DMS79 (cell line): ENCODE results near the gene PDZD2.

Experiments used
- DNase-seq: peaks from one replicate; lab custom pipeline; 2025; lab: John Stamatoyannopoulos, UW

PDZD2 gene

DNA sequence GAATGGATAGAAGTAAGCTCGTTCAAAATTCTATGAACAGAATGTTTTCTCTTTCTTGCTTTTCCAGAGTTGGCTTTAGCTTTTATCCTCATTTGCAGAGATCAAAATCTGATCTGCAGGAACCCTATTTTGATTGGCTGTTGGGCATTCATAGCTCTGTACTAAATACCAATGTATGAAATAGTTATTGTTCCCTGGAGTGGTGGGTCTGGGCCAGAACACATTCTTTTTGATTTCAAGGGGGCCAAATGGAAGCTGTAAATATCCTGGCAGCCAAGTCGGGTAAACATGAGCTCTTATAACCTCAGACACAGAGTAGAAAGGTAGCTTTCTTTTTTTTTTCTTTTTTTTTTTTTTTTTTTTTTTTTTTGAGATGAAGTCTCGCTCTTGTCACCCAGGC lies 241.5 kb downstream of the PDZD2 start:
- DNase-seq: no peak

DNA sequence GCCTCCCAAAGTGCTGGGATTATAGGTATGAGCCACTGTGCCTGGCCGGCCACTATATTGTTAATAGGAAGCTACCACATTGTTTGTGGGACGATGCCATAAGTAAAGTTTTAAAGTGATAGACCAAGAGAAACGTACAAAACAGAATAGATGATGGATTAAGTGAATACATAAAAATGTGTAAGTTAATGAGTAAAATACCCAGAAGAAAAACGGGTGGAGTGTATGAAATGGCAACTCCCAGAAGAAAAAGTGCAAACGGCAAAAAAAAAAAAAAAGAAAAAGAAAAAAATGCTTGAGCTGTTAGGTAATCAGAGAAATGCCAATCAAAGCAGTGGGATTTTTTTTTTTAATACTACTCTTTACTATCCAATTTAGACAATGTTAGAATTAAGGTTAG lies 246.0 kb downstream of the PDZD2 start:
- DNase-seq: no peak

DNA sequence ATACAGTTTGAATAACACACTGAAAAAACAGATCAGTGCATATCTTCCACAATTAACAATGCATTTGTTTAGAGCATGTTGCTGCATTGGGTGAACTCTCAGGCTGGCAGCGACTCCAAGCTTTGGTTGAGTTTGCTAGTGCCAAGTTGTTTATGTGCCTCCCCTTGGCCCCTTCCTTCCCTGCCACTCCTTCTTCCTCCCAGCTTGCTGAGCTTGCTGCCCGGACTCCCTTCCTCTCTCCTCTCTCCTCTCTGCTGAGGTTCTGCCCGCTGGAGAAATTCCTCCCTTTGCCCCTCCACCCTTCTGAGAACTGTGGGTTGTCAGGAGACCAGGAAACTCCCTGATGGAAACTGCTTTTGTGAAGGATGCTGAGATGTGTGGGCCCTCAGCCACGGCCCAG lies 247.3 kb downstream of the PDZD2 start:
- DNase-seq: no peak

DNA sequence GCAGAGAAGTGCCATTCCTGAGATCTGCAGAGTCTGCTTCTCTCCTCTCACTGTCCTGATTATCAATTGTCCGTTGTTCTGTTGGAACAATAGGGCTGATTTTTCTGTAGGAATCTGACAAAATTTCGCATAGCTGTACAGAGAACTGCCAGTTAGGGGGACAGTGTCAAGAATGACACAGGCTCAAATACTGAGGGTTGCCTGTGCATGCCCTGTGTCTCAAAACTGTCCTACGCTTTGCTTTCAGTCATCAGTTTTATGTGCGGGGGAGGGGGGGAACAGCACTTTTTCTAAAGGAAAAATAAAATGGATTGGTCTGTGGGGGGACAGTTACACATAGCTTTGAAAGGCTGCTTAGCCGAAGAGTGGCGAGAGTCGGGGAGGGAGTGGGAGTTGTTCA lies 248.6 kb downstream of the PDZD2 start:
- no peak for DNase-seq

DNA sequence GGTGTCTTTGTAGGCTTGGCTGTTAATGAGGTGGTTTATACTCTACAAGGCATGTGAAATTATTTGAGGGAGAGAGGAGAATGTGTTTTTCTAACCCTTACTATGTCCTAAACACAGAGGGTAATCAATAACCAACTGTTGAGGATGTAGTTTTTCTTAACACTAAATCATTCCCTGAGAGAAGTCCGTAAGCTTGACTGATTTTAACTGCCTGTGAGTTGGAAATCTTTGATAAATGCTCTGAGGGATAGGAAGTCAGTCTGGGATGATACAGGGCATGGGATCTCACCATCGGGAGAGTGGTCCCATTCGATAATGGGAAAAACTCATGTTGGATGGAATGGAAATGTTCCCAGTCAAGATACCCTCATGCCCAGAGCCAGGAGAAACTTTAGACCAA lies 249.6 kb downstream of the PDZD2 start:
- no peak for DNase-seq

- peak; percentile 27 for DNase-seq
These were observed 250.2 kb downstream of the PDZD2 start for GRCh38 chr5:31889001-31889561.

DNA sequence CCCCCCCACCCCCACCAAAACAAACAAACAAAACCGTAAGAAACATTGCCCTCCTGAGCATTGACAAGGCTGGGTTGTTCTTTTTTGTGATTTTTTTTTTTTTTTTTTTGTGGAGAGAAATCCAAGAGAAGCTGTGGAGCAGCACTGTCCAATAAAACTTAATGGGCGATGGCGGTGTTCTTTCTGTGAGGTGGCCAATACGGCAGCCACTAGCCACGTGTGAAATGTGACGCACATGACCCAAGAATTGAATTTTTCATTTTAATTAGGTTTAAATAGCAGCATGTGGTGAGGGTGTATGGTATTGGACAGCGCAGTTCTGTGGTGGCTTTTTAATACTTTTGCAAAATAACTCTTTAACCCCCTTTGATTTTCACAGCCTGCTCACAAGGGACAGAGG lies 251.1 kb downstream of the PDZD2 start:
- DNase-seq: no peak

GRCh38 chr5:31894141-31894540 lies 255.2 kb downstream of the PDZD2 start:
- no peak for DNase-seq

- no peak for DNase-seq
These were observed 256.4 kb downstream of the PDZD2 start for GRCh38 chr5:31895199-31895820.

DNA sequence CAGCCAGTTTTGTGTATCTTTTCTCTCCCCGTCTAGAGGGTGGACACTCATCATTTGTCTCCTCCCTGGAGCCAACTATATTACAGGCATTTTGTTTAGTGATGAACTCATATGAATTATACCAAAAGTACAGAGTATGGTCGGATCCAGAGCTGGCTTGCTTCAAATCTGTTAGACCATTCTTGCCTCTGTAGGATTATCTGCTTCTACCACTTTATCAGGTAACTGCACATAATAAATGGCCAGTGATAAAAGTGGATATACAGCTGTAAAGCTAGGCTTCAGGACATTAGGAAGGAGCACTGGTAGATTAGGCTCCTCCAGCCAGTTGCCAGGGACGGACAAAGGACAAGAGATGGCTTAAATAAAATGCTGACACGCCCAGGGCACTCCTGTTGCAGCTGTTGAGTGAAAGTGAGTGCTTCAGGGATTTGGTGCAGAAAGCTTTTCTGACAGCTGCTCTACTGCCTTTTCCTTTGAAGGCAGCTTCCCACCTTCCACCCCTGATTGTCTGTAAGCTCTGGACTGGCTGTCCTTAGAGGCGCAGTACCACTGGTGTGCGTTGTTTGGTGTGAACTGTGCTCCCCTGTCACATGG lies 259.2 kb downstream of the PDZD2 start:
- no peak for DNase-seq

GRCh38 chr5:31900296-31900865 lies 261.4 kb downstream of the PDZD2 start:
- no peak for DNase-seq

- no peak for DNase-seq
These were observed 263.0 kb downstream of the PDZD2 start for GRCh38 chr5:31901807-31902530.

DNA sequence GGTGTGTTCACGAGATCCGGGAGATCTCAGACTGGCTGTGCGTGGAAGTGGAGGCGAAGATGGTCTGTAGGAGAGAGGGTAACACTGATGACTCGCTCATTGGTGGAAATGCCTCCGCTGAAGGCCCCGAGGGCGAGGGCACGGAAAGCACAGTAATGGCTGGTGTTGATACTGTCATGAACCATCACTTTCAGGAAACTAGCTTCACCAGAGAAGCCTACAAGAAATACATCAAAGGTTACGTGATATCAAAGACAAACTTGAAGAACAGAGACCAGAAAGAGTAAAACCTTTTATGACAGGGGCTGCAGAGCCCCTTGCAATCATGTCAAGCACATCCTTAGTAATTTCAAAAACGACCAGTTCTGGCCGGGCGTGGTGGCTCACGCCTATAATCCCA lies 269.5 kb downstream of the PDZD2 start:
- DNase-seq: no peak

- no peak for DNase-seq
These were observed 270.1 kb downstream of the PDZD2 start for GRCh38 chr5:31909073-31909472.

GRCh38 chr5:31911291-31912265 lies 272.6 kb downstream of the PDZD2 start:
- no peak for DNase-seq

DNA sequence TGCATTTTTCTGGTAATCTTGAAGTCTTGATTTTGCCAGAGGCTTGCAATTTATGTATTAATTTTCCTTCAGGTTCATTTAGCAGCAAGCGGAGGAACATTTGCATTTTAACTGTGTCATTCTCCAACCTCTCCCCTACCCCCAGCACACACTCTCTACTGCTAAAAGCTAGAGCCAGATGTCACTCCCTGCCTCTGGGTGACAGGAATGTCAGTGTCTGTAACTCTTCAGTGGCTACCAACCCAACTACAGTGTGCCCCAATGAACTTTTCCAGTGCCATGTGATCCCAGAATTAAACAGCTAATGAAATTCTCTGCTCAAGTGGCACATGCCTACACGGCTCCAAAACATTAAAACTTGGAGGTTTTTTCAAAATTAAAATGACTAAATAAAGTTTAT lies 274.9 kb downstream of the PDZD2 start:
- DNase-seq: no peak

GRCh38 chr5:31916327-31916726 lies 277.4 kb downstream of the PDZD2 start:
- DNase-seq: no peak

DNA sequence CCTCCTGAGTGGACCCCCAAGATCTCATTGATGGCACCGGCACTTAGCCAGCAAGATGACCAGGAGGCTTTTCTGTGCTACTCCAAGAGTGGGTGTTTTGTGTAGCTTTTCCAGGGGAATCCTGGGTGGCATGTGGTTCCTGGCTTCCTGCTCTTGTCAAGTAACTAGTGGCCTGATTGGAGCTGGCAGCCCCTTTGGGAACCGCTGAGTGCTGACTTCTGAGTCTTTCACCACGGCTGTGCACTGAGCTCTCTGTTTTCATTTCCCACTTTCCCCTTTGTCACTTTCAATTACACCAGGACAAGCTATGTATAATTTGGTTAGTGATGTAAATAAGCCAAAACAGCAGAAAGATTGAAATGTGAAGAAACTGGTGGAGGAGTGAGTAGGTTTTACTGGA lies 279.8 kb downstream of the PDZD2 start:
- no peak for DNase-seq

DNA sequence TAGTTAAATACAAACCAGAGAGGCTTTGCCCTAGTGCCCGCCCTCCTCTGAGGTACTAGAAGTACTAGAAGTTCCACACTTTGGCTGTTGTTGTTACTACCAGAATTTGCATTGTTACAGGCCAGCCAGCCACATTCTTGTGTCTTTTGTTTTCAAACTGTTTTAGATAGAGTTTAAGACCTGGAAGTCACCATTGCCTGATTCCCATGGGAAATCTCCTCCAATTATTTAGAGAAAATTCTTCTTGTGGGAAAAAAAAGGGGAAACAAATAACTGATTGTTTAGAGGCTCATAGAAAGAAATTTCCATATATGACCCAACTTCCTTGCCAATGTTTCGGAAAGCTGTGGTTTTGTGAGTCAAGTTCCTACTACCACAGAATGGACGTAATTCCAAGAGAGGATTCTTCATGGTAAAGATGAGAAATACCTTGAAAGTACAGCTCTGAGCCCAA lies 282.9 kb downstream of the PDZD2 start:
- DNase-seq: no peak

GRCh38 chr5:31924005-31924404 lies 285.1 kb downstream of the PDZD2 start:
- DNase-seq: no peak

GRCh38 chr5:31931874-31932273 lies 292.9 kb downstream of the PDZD2 start:
- DNase-seq: no peak

GRCh38 chr5:31934156-31934555 lies 295.2 kb downstream of the PDZD2 start:
- no peak for DNase-seq
